HepG2 (cell line): ENCODE measurements around the gene CNGA1. TPM values are rescaled to one million over a fixed set of nuclear protein-coding genes. Genes with fewer than 3 reads are reported as not detected.

Source experiments
- ATAC-seq: fragments of 200-7000 bp; cut with Tn5 transposase; 3 replicates; pipeline ENCODE4 v1.9.1; 2020; ENCODE audit warnings: mild to moderate bottlenecking, moderate library complexity
- BruUV-seq: library from RNA; stranded (reverse); fragments of 400-500 nt; replicated peaks from 2 replicates; lab custom pipeline; 2021; lab: Mats Ljungman, UMichigan
- CTCF ChIA-PET: fragments of 300-600 bp; formaldehyde crosslinking; extraction: SDS; loops from one replicate; lab custom pipeline; 2021; ENCODE audit warnings: low total read pairs, inconsistent platforms, low intra/inter-chr PET ratio; lab: Yijun Ruan, JAX
- POLR2A ChIA-PET: fragments of 350-600 bp; sonication (Branson Sonifier 250); formaldehyde crosslinking; loops from one replicate; lab custom pipeline; 2020; ENCODE audit warnings: antibody characterized with exemption, inconsistent platforms; lab: Yijun Ruan, JAX
- DNase-seq: peaks from one replicate; pipeline ENCODE4 v3.0.0-alpha.2; 2015; ENCODE audit warnings: low spot score
- FAIRE-seq: peaks from 3 replicates; lab custom pipeline; 2011; peaks lifted over from hg19 to GRCh38; lab: Jason Lieb, UNC
- H2AFZ ChIP-seq: one replicate; pipeline ENCODE4 v1.6.1; 2011; ENCODE audit warnings: low read length, inconsistent platforms
- H3K27ac ChIP-seq: fragments of 300-600 bp; 3 replicates; pipeline ENCODE4 v1.8.0; 2011; ENCODE audit warnings: mixed run types, mild to moderate bottlenecking, mixed read lengths, low read length, inconsistent platforms; ENCODE audit not compliant: insufficient read depth; ENCODE audit errors: extremely low read length
- H3K27me3 ChIP-seq, 2 experiments: fragments of 200-600 bp in 1 of 2; 2 replicates in 1 of 2; 3 replicates in 1 of 2; pipeline versions ENCODE4 v1.6.0 to v1.8.0; 2011; ENCODE audit warnings: low read length in 2 of 2, mild to moderate bottlenecking in 2 of 2, moderate library complexity in 2 of 2, inconsistent platforms in 1 of 2; ENCODE audit not compliant: insufficient read depth in 2 of 2, control insufficient read depth in 1 of 2
- H3K36me3 ChIP-seq, 2 experiments: fragments of 200-600 bp in 1 of 2; replicated peaks in 1 of 2; 2 replicates in 1 of 2; 3 replicates in 1 of 2; pipeline versions ENCODE4 v1.5.1 to v1.8.0; 2011; ENCODE audit warnings: low read length in 2 of 2, inconsistent platforms in 1 of 2; ENCODE audit not compliant: insufficient read depth in 2 of 2, control insufficient read depth in 1 of 2
- H3K4me1 ChIP-seq: 2 replicates; pipeline ENCODE4 v1.5.1; 2012; ENCODE audit warnings: low read length, inconsistent platforms; ENCODE audit not compliant: insufficient read depth
- H3K4me2 ChIP-seq: 2 replicates; pipeline ENCODE4 v1.6.0; 2011; ENCODE audit warnings: low read depth, low read length, inconsistent platforms
- H3K4me3 ChIP-seq, 3 experiments: fragments of 200-600 bp in 1 of 3; sonication (generic), shearing (Covaris generic) in 1 of 3; replicated peaks in 1 of 3; 2 replicates each; pipeline ENCODE4 v1.5.1; 2011 to 2016; ENCODE audit warnings: low read length in 3 of 3, inconsistent platforms in 2 of 3, low read depth in 2 of 3, mild to moderate bottlenecking in 2 of 3, control low read depth in 1 of 3, mixed read lengths in 1 of 3; ENCODE audit not compliant: insufficient read depth in 1 of 3
- H3K79me2 ChIP-seq: one replicate; pipeline ENCODE4 v1.6.1; 2011; ENCODE audit warnings: low read length, inconsistent platforms; ENCODE audit not compliant: insufficient read depth
- H3K9ac ChIP-seq: 2 replicates; pipeline ENCODE4 v1.6.0; 2011; ENCODE audit warnings: mild to moderate bottlenecking, low read depth, low read length, inconsistent platforms; ENCODE audit not compliant: insufficient read depth
- H3K9me3 ChIP-seq: 2 replicates; pipeline ENCODE4 v1.5.1; 2012; ENCODE audit warnings: mild to moderate bottlenecking, low read length
- H4K20me1 ChIP-seq: 2 replicates; pipeline ENCODE4 v1.6.0; 2011; ENCODE audit warnings: inconsistent platforms, mild to moderate bottlenecking, low read length, moderate library complexity; ENCODE audit not compliant: insufficient read depth
- CBX2 ChIP-seq, 2 experiments: fragments of 200-600 bp in 1 of 2; sonication (generic); formaldehyde crosslinking in 1 of 2; IDR thresholded peaks; 2 replicates each; pipeline versions ENCODE4 v1.7.0 to v1.8.1; 2018 to 2022; ENCODE audit warnings: low read depth in 2 of 2, low read length in 1 of 2, mild to moderate bottlenecking in 1 of 2, missing genetic modification reagents in 1 of 2
- DNMT3B ChIP-seq: conservative IDR thresholded peaks from 2 replicates; pipeline ENCODE4 v1.6.1; 2016; ENCODE audit warnings: missing biosample characterization, control low read depth
- HMGXB3 ChIP-seq: sonication (generic); formaldehyde crosslinking; IDR thresholded peaks from 2 replicates; pipeline ENCODE4 v1.4.0; 2020; ENCODE audit warnings: missing genetic modification reagents, borderline replicate concordance
- RORA ChIP-seq: sonication (generic); formaldehyde crosslinking; IDR thresholded peaks from 2 replicates; pipeline ENCODE4 v1.5.0; 2020; ENCODE audit warnings: mild to moderate bottlenecking, missing genetic modification reagents, moderate library complexity
- SALL1 ChIP-seq: sonication (generic); formaldehyde crosslinking; IDR thresholded peaks from 2 replicates; pipeline ENCODE4 v1.8.0; 2022; ENCODE audit warnings: mild to moderate bottlenecking, missing genetic modification reagents
- ZNF124 ChIP-seq: sonication (generic); formaldehyde crosslinking; IDR thresholded peaks from 2 replicates; pipeline ENCODE4 v1.4.0; 2020; ENCODE audit warnings: missing genetic modification reagents
- ZNF251 ChIP-seq: sonication (generic); formaldehyde crosslinking; IDR thresholded peaks from 2 replicates; pipeline ENCODE4 v1.9.0; 2021; ENCODE audit warnings: mild to moderate bottlenecking, missing genetic modification reagents
- ZNF510 ChIP-seq: sonication (generic); formaldehyde crosslinking; IDR thresholded peaks from 2 replicates; pipeline ENCODE4 v1.4.0; 2020; ENCODE audit warnings: low read depth, mild to moderate bottlenecking, missing genetic modification reagents
- ZNF569 ChIP-seq: sonication (generic); formaldehyde crosslinking; IDR thresholded peaks from 2 replicates; pipeline ENCODE4 v1.5.0; 2020; ENCODE audit warnings: mild to moderate bottlenecking, missing genetic modification reagents, moderate library complexity, borderline replicate concordance
- ZNF574 ChIP-seq: sonication (generic); formaldehyde crosslinking; IDR thresholded peaks from 2 replicates; pipeline ENCODE4 v1.4.0; 2020; ENCODE audit warnings: missing genetic modification reagents
- ZSCAN22 ChIP-seq: sonication (generic); formaldehyde crosslinking; IDR thresholded peaks from 2 replicates; pipeline ENCODE4 v1.4.0; 2020; ENCODE audit warnings: mild to moderate bottlenecking, missing genetic modification reagents
- ZSCAN9 ChIP-seq: IDR thresholded peaks from 2 replicates; pipeline ENCODE4 v1.6.1; 2016; ENCODE audit warnings: borderline replicate concordance
- WGBS: methylation state at CpG from one replicate; pipeline ENCODE4 v1.1.6; 2017; ENCODE audit warnings: low lambda C conversion rate; 5-methylcytosine and 5-hydroxymethylcytosine counted together
- in situ Hi-C: cut with HindIII; loops from 2 replicates; pipeline ENCODE4 v1.10.0; 2017; ENCODE audit warnings: low pct_unique_long_range_greater_than_20kb; ENCODE audit not compliant: extremely low pct_ligation_motif_present
- intact Hi-C: fragments of 100-400 bp; cut with micrococcal nuclease; formaldehyde crosslinking; loops from one replicate; pipeline ENCODE4 v1.10.0; 2022; ENCODE audit not compliant: unreplicated experiment
- polyA plus RNA-seq, 8 experiments: library from polyadenylated mRNA; depleted of rRNA in 3 of 8; stranded (reverse) in 7 of 8; unstranded in 1 of 8; fragments of >200 nt; fragmentation: Illumina TruSeq in 4 of 8; extraction: Trizol in 4 of 8; gene quantifications; 2 replicates each; pipeline versions ENCODE4 v1.2.1 to v1.2.3, GENCODE V29; 2011 to 2016; ENCODE audit warnings: low read depth in 4 of 8, missing spikeins in 1 of 8, mixed read lengths in 1 of 8; ENCODE audit not compliant: insufficient read depth in 1 of 8
- total RNA-seq, 5 experiments: library from RNA; depleted of rRNA; stranded (reverse); fragments of >200 nt; fragmentation: Illumina TruSeq; extraction: Trizol; gene quantifications; 2 replicates each; pipeline ENCODE4 v1.2.3, GENCODE V29; 2016; ENCODE audit warnings: low read depth in 1 of 5

The CNGA1 gene
- total and polyA plus RNA-seq, 2 of the 13 experiments (the other 11 are each of a cell fraction or from before 2014, with no cell fraction given): 0.22 to 0.40 TPM

- CTCF ChIA-PET: no interaction called here
- FAIRE-seq (no peak), ATAC-seq (no peak), DNase-seq (no peak)
- POLR2A ChIA-PET: no interaction called here
- in situ Hi-C loops: no loop called here
- Histone ChIP-seq H3K4me2 (no peak overlapping the region), H3K4me1 (peaks cover 5% of the 10 kb centered on the region; the same call in 1 of the 2 replicates), H3K9me3 (no peaks in the 10 kb centered on the region), H3K27ac (no peak overlapping the region), H4K20me1 (no peaks in the 10 kb centered on the region), H3K36me3 (peaks cover 1 to 7% of the 10 kb centered on the region in 2 experiments; a peak in 3 of 5 replicates), H2AFZ (no peak overlapping the region), H3K79me2 (no peaks in the 10 kb centered on the region), H3K27me3 (no peaks in the 10 kb centered on the region; a peak in 1 of 5 replicates), H3K4me3 (no peak overlapping the region), H3K9ac (no peak overlapping the region)
- no TSS peak for BruUV-seq
- intact Hi-C loops: no loop called here
- TF ChIP-seq RORA (CRISPR knock-in tag) (no peak), CBX2 (IDR thresholded peaks at IDR 0.05; ENCODE audit: low read depth, low read length) (no peak), CBX2 (CRISPR knock-in tag; IDR thresholded peaks at IDR 0.05; ENCODE audit: low read depth) (no peak), SALL1 (CRISPR knock-in tag) (no peak), ZNF569 (CRISPR knock-in tag) (no peak), ZNF124 (CRISPR knock-in tag) (no peak), ZNF510 (CRISPR knock-in tag) (no peak), ZSCAN9 (CRISPR knock-in tag) (no peak), DNMT3B (CRISPR knock-in tag) (no peak), ZNF251 (CRISPR knock-in tag) (no peak)
- 49% methylated on average over 1 of the region's 1 CpG for WGBS
These were observed 4.6 kb upstream of the CNGA1 start for GRCh38 chr4:48021100-48021499.

- Histone ChIP-seq H3K27ac (no peak overlapping the region), H3K4me2 (no peak overlapping the region), H2AFZ (no peak overlapping the region), H3K9ac (no peak overlapping the region), H3K9me3 (no peaks in the 10 kb centered on the region), H3K4me3 (no peak overlapping the region), H3K36me3 (no peaks in the 10 kb centered on the region), H3K27me3 (no peaks in the 10 kb centered on the region; a peak in 1 of 5 replicates), H4K20me1 (no peaks in the 10 kb centered on the region), H3K79me2 (no peaks in the 10 kb centered on the region), H3K4me1 (peaks cover 20% of the 10 kb centered on the region)
- ATAC-seq: no peak
- FAIRE-seq: no peak
- intact Hi-C loops (loop anchor here (5.0 kb wide), 2 partner anchors 91 to 106 kb away; partner anchors contain the start of gene NFXL1), in situ Hi-C loops (no loop called here)
- POLR2A ChIA-PET: no interaction called here
- no TSS peak for BruUV-seq
- 89% methylated on average over 2 of the region's 2 CpGs for WGBS
- CTCF ChIA-PET: no interaction called here
- DNase-seq: no peak
- TF ChIP-seq HMGXB3 (CRISPR knock-in tag) (no peak), ZSCAN22 (CRISPR knock-in tag) (no peak), ZNF574 (CRISPR knock-in tag) (no peak)
These were observed 1.6 kb upstream of the CNGA1 start for GRCh38 chr4:48018112-48018511.
